Measurements from ENCODE around the gene EFNA4.

DNA sequence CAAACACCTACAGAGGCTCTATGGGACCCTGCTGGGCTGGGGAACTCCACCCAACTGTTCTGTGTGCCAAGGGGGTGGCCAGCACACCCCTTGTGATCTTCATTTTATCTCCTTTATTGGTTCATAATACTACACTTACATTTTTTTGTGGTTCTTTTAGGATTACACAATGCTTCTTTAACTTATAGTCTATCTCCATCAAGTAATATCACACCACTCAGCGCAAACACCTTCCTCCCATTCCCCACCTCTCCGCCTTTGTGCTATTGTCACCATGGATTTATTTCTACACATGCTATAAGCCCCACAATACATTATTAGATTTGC, 31.0 kb downstream of the EFNA4 start:
- TF ChIP-seq, protein P1, sequence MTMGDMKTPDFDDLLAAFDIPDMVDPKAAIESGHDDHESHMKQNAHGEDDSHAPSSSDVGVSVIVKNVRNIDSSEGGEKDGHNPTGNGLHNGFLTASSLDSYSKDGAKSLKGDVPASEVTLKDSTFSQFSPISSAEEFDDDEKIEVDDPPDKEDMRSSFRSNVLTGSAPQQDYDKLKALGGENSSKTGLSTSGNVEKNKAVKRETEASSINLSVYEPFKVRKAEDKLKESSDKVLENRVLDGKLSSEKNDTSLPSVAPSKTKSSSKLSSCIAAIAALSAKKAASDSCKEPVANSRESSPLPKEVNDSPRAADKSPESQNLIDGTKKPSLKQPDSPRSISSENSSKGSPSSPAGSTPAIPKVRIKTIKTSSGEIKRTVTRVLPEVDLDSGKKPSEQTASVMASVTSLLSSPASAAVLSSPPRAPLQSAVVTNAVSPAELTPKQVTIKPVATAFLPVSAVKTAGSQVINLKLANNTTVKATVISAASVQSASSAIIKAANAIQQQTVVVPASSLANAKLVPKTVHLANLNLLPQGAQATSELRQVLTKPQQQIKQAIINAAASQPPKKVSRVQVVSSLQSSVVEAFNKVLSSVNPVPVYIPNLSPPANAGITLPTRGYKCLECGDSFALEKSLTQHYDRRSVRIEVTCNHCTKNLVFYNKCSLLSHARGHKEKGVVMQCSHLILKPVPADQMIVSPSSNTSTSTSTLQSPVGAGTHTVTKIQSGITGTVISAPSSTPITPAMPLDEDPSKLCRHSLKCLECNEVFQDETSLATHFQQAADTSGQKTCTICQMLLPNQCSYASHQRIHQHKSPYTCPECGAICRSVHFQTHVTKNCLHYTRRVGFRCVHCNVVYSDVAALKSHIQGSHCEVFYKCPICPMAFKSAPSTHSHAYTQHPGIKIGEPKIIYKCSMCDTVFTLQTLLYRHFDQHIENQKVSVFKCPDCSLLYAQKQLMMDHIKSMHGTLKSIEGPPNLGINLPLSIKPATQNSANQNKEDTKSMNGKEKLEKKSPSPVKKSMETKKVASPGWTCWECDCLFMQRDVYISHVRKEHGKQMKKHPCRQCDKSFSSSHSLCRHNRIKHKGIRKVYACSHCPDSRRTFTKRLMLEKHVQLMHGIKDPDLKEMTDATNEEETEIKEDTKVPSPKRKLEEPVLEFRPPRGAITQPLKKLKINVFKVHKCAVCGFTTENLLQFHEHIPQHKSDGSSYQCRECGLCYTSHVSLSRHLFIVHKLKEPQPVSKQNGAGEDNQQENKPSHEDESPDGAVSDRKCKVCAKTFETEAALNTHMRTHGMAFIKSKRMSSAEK (CRISPR knock-in tag; IDR thresholded peaks at IDR 0.05; ENCODE audit: borderline replicate concordance), result no peak
- TF ChIP-seq, protein P2, sequence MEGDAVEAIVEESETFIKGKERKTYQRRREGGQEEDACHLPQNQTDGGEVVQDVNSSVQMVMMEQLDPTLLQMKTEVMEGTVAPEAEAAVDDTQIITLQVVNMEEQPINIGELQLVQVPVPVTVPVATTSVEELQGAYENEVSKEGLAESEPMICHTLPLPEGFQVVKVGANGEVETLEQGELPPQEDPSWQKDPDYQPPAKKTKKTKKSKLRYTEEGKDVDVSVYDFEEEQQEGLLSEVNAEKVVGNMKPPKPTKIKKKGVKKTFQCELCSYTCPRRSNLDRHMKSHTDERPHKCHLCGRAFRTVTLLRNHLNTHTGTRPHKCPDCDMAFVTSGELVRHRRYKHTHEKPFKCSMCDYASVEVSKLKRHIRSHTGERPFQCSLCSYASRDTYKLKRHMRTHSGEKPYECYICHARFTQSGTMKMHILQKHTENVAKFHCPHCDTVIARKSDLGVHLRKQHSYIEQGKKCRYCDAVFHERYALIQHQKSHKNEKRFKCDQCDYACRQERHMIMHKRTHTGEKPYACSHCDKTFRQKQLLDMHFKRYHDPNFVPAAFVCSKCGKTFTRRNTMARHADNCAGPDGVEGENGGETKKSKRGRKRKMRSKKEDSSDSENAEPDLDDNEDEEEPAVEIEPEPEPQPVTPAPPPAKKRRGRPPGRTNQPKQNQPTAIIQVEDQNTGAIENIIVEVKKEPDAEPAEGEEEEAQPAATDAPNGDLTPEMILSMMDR (IDR thresholded peaks at IDR 0.05), result no peak
- TF ChIP-seq RELA (CRISPR knock-in tag; IDR thresholded peaks at IDR 0.05; ENCODE audit: borderline replicate concordance) (no peak), KAT7 (CRISPR knock-in tag; IDR thresholded peaks at IDR 0.05; ENCODE audit: borderline replicate concordance) (no peak), NFYB (CRISPR knock-in tag; conservative IDR thresholded peaks at IDR 0.05; ENCODE audit: low read depth) (no peak), ESRRA (CRISPR knock-in tag; IDR thresholded peaks at IDR 0.05; ENCODE audit: borderline replicate concordance) (no peak), CREM (CRISPR knock-in tag; IDR thresholded peaks at IDR 0.05) (no peak), SP1 (CRISPR knock-in tag; conservative IDR thresholded peaks at IDR 0.05) (no peak), ZNF138 (CRISPR knock-in tag; conservative IDR thresholded peaks at IDR 0.05) (no peak), SMAD3 (CRISPR knock-in tag; IDR thresholded peaks at IDR 0.05; ENCODE audit: borderline replicate concordance) (no peak)

Measured in WTC11 (cell line).